GM19025 (cell line): ENCODE results near the gene B3GALT5.
"Not testable (repeated sequence)": the region's sequence is repeated elsewhere in the genome, so short reads cannot be mapped to it uniquely, and the experiment has no call there.

ENCODE experiments used
- ATAC-seq: cut with Tn5 transposase; IDR thresholded peaks from one replicate; pipeline ENCODE4 v1.9.1; 2021; ENCODE audit warnings: mild to moderate bottlenecking, low read depth, moderate library complexity; ENCODE audit not compliant: unreplicated experiment

Gene B3GALT5

DNA sequence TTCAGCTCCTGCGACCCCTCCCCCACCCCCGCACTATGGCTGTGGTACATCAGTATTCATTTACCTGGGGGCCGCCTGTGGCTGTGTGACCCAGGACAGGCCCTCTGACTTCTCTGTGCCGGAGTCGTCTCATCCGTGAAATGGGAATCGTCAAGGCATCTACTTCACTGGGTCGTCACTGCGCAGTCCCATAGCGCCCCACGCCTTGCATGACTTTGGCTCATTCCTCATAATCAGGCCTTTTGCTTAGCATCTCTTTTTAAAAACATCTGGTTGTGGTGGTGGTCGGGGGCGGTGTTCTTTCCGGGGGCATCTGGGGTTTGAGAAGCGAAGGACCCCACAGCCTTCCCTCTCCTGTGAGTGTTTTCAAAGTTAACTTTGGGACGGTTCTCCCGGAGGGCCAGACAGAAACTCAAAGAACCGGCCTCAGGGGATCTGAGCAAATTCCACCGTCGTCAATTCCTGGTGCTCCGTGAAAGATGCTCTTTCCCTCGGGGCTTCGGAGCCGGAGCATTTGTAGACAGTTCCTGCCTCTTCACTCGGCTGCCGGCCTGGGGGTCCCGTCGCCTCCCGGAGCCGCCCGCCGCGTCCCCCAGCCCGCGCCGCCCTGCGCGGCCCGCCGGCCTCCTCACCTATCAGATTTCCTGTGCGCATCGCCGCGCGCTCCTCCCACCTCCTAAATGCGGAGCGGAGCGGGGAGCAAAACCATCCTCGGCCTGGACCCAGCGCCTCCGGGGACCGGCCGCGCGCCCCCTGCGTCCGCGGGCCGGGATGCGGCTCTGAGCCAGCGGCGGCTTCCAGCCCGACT is at the start of gene B3GALT5:
TSS of gene B3GALT5 (plus strand) at position 708 of the 808 bp plus-strand sequence. CDS start 47,620 bp downstream, outside the sequence.
- ATAC-seq, result no peak

- ATAC-seq, result no peak
Measured at GRCh38 chr21:39564200-39564599, 48.5 kb upstream of the B3GALT5 start.

- ATAC-seq, result no peak
Measured at GRCh38 chr21:39567180-39567972, 45.4 kb upstream of the B3GALT5 start.

- ATAC-seq, result no peak
Measured at GRCh38 chr21:39568361-39568760, 44.4 kb upstream of the B3GALT5 start.

- no peak for ATAC-seq
Measured at GRCh38 chr21:39575775-39576174, 37.0 kb upstream of the B3GALT5 start.

DNA sequence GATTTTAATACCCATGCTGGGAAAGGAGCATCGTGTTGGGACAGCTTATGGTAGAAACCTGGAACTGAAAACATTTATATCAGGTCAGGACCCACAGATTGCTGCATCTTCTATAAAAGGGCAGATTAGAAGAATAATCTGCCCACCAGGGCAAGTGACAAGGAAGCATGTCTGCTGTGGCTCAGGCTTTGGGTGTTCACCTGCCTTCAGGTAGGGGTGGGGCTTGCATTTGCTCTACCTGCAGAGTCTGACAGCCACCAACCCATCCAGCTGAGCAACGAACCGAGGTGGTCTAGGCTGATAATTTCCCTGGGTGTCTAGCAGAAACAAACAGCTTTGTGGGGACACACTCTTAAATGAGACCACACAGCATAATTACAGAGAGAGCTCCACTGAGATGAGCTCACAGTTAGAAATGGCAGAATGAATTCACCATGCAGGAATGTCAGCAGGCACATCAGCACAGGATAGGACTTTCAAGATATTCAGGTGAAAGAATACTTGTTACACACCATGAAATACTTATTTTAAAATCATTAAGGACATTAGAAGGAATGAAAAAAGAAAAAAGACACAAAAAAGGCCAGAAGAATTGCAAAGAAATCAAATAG is 36.1 kb upstream of the B3GALT5 start:
- no peak for ATAC-seq

GRCh38 chr21:39579734-39580332 is 32.9 kb upstream of the B3GALT5 start:
- no peak for ATAC-seq

GRCh38 chr21:39580744-39581143 is 32.0 kb upstream of the B3GALT5 start:
- no peak for ATAC-seq

- ATAC-seq, result no peak
Measured at GRCh38 chr21:39581414-39581813, 31.3 kb upstream of the B3GALT5 start.

GRCh38 chr21:39582749-39583148 is 30.0 kb upstream of the B3GALT5 start:
- ATAC-seq, result no peak

DNA sequence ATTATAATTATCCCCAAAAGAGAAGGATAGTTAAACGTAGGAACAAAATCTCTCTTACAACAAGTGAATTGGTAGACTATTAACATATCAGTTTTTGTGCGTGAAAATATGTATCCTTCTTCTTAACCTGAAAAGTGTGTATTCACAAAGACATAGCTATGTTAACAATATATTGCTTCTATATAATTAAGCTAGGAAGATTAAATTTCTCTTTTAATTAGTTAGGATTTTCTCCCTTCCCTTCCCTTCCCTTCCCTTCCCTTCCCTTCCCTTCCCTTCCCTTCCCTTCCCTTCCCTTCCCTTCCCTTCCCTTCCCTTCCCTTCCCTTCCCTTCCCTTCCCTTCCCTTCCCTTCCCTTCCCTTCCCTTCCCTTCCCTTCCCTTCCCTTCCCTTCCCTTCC is 29.2 kb upstream of the B3GALT5 start:
- ATAC-seq, result not testable (repeated sequence)

GRCh38 chr21:39587376-39587775 is 25.4 kb upstream of the B3GALT5 start:
- no peak for ATAC-seq

GRCh38 chr21:39588884-39589283 is 23.9 kb upstream of the B3GALT5 start:
- no peak for ATAC-seq

DNA sequence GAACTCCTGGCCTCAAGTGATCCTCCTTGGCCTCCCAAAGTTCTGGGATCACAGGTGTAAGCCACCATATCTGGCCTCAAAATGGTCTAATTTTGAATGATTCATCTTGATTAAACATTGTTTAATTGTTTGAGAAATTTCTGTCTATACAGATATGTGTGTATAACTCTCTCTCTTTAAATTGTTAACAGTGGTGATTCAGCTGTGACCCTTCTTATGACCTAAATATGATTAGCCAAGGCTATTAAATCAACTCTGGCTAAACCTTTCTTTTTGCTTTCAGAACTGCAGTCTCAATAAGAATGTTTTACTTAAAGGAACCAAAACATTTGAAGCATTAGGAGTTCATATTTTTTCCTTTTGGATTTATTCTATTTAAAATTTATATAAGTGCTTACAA is 19.2 kb upstream of the B3GALT5 start:
- no peak for ATAC-seq

GRCh38 chr21:39595465-39595864 is 17.3 kb upstream of the B3GALT5 start:
- no peak for ATAC-seq

DNA sequence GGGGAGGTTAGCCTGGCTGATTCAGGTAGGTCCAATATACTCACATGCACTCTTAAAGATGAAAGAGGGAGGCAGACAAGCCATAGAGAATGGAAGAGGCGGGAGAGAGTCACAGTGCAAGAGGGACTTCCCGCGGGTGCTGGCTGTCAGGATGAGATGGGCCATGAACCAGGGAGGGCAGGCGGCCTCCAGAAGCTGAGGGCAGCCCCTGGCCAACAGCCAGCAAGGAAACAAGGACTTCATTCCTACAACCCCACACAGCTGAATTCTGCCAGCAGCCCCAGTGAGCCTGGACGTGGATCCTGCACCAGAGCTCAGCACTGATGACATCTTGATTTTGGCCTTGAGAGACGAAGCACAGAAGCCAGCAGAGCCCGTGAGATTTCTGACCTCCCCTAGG is 15.1 kb upstream of the B3GALT5 start:
- ATAC-seq, result no peak

GRCh38 chr21:39599191-39599970 is 13.4 kb upstream of the B3GALT5 start:
- ATAC-seq, result no peak

GRCh38 chr21:39601187-39601928 is 11.4 kb upstream of the B3GALT5 start:
- no peak for ATAC-seq

- ATAC-seq, result no peak
Measured at GRCh38 chr21:39602076-39602689, 10.6 kb upstream of the B3GALT5 start.
